ENCODE results near the gene MAGOH.

DNA sequence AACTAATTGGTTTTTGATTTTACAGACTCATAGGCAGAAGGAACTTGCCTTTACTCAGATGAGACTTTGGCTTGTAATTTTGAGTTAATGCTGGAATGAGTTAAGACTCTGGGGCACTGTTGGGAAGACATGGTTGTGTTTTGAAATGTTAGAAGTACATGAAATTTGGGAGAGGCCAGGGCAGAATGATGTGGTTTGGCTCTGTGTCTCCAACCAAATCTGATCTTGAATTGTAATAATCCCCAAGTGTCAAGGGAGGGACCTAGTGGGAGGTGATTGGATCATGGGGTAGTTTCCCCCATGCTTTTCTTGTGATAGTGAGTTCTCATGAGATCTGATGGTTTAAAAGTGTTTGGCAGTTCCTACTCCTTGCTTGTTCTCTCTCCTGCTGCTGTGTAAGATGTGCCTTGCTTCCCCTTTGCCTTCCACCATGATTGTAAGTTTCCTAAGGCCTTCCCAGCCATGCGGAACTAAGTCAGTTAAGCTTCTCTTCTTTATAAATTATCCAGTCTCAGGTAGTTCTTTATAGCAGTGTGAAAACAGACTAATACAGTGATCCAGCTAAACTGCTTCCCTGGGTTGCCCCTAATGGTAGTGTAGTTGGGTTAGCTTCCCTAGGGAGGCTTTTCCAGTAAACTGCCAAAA is 31.5 kb downstream of the MAGOH start:
- TF ChIP-seq POLR2AphosphoS5 (IDR thresholded peaks at IDR 0.05; ENCODE audit: borderline replicate concordance, low read depth, low read length) (no peak), EZH2 (IDR thresholded peaks at IDR 0.05) (no peak), FOXP2 (optimal IDR thresholded peaks at IDR 0.05; ENCODE audit: control extremely low read depth, extremely low read length, insufficient read depth) (no peak)

Measured in SK-N-MC (cell line).